ENCODE results near the gene DYSF.

The DYSF gene

GRCh38 chr2:71705171-71705960 is 252.0 kb downstream of the DYSF start:
- Histone ChIP-seq H3K27me3 (ENCODE audit: insufficient read depth, low read length, poor library complexity, severe bottlenecking) (no peaks in the 10 kb centered on the region), H3K4me2 (ENCODE audit: low read depth, low read length, poor library complexity, severe bottlenecking) (no peak overlapping the region)

DNA sequence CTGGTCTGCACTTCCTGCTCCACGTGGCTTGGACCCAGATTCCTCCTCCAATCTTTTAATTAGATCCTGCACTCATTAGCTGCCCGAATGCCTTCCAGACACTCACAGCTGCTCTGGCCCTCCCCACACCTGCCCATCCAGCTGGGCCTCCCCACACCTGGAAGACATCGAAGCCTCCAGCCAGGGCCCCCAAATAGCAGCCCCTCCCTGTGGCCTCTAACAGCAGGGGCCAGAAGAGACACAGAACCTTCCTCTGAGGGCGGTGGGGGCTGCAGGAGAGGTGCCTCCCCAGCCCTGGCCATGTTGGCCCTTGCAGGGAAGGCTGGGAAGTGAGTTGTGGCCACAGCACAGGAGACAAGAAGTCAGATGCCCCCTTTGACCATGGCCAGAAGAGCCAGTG is 252.8 kb downstream of the DYSF start:
- no peaks in the 10 kb centered on the region for H3K4me1 ChIP-seq (ENCODE audit: insufficient read depth, low read length, poor library complexity, severe bottlenecking)
- no peak for TF ChIP-seq EZH2phosphoT487 (IDR thresholded peaks at IDR 0.05; ENCODE audit: borderline replicate concordance)
- TF ChIP-seq, protein P1, sequence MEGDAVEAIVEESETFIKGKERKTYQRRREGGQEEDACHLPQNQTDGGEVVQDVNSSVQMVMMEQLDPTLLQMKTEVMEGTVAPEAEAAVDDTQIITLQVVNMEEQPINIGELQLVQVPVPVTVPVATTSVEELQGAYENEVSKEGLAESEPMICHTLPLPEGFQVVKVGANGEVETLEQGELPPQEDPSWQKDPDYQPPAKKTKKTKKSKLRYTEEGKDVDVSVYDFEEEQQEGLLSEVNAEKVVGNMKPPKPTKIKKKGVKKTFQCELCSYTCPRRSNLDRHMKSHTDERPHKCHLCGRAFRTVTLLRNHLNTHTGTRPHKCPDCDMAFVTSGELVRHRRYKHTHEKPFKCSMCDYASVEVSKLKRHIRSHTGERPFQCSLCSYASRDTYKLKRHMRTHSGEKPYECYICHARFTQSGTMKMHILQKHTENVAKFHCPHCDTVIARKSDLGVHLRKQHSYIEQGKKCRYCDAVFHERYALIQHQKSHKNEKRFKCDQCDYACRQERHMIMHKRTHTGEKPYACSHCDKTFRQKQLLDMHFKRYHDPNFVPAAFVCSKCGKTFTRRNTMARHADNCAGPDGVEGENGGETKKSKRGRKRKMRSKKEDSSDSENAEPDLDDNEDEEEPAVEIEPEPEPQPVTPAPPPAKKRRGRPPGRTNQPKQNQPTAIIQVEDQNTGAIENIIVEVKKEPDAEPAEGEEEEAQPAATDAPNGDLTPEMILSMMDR (conservative IDR thresholded peaks at IDR 0.05; ENCODE audit: low read length), result no peak

More at GRCh38 chr2:71705171-71705960, 252.0 kb downstream of the DYSF start:
- Histone ChIP-seq H3K4me1 (ENCODE audit: insufficient read depth, low read length, poor library complexity, severe bottlenecking) (no peaks in the 10 kb centered on the region), H3K36me3 (ENCODE audit: insufficient read depth, low read length) (no peaks in the 10 kb centered on the region), H3K9ac (ENCODE audit: low read depth, low read length, poor library complexity, severe bottlenecking) (no peak overlapping the region), H3K9me2 (replicated peaks; ENCODE audit: low read depth, low read length) (no peaks in the 10 kb centered on the region), H3K4me3 (ENCODE audit: low read length, poor library complexity, severe bottlenecking) (no peak overlapping the region), H4K20me1 (ENCODE audit: insufficient read depth, low read length, poor library complexity, severe bottlenecking) (no peaks in the 10 kb centered on the region), H2AFZ (ENCODE audit: low read length) (no peak overlapping the region), H3K79me2 (ENCODE audit: insufficient read depth, low read length) (no peaks in the 10 kb centered on the region), H3F3A (ENCODE audit: low read depth) (no peaks in the 10 kb centered on the region), H3K9me3 (ENCODE audit: insufficient read depth, low read depth, low read length) (no peaks in the 10 kb centered on the region)
- TF ChIP-seq, protein P1 (conservative IDR thresholded peaks at IDR 0.05; ENCODE audit: low read length), result no peak
- no peak for TF ChIP-seq EZH2phosphoT487 (IDR thresholded peaks at IDR 0.05; ENCODE audit: borderline replicate concordance)

GRCh38 chr2:71706836-71707235 is 253.5 kb downstream of the DYSF start:
- no peak overlapping the region for H2AFZ ChIP-seq (ENCODE audit: low read length)
- no peaks in the 10 kb centered on the region for H3F3A ChIP-seq (ENCODE audit: low read depth)

More for the DNA sequence above, 252.8 kb downstream of the DYSF start:
- H4K20me1 ChIP-seq (ENCODE audit: insufficient read depth, low read length, poor library complexity, severe bottlenecking), result no peaks in the 10 kb centered on the region
- H3K9me2 ChIP-seq (replicated peaks; ENCODE audit: low read depth, low read length), result no peaks in the 10 kb centered on the region
- no peak overlapping the region for H2AFZ ChIP-seq (ENCODE audit: low read length)
- H3K9me3 ChIP-seq (ENCODE audit: insufficient read depth, low read depth, low read length), result no peaks in the 10 kb centered on the region
- H3K4me2 ChIP-seq (ENCODE audit: low read depth, low read length, poor library complexity, severe bottlenecking), result no peak overlapping the region
- no peaks in the 10 kb centered on the region for H3F3A ChIP-seq (ENCODE audit: low read depth)
- H3K36me3 ChIP-seq (ENCODE audit: insufficient read depth, low read length), result no peaks in the 10 kb centered on the region
- H3K27me3 ChIP-seq (ENCODE audit: insufficient read depth, low read length, poor library complexity, severe bottlenecking), result no peaks in the 10 kb centered on the region
- no peak overlapping the region for H3K4me3 ChIP-seq (ENCODE audit: low read length, poor library complexity, severe bottlenecking)
- H3K79me2 ChIP-seq (ENCODE audit: insufficient read depth, low read length), result no peaks in the 10 kb centered on the region
- H3K9ac ChIP-seq (ENCODE audit: low read depth, low read length, poor library complexity, severe bottlenecking), result no peak overlapping the region

More at GRCh38 chr2:71706836-71707235, 253.5 kb downstream of the DYSF start:
- Histone ChIP-seq H3K4me3 (ENCODE audit: low read length, poor library complexity, severe bottlenecking) (no peak overlapping the region), H3K4me2 (ENCODE audit: low read depth, low read length, poor library complexity, severe bottlenecking) (no peak overlapping the region), H3K9me2 (replicated peaks; ENCODE audit: low read depth, low read length) (no peaks in the 10 kb centered on the region), H3K4me1 (ENCODE audit: insufficient read depth, low read length, poor library complexity, severe bottlenecking) (no peaks in the 10 kb centered on the region), H3K27me3 (ENCODE audit: insufficient read depth, low read length, poor library complexity, severe bottlenecking) (no peaks in the 10 kb centered on the region), H3K9me3 (ENCODE audit: insufficient read depth, low read depth, low read length) (no peaks in the 10 kb centered on the region; the same call in 1 of the 2 replicates), H3K9ac (ENCODE audit: low read depth, low read length, poor library complexity, severe bottlenecking) (no peak overlapping the region), H3K79me2 (ENCODE audit: insufficient read depth, low read length) (no peaks in the 10 kb centered on the region), H4K20me1 (ENCODE audit: insufficient read depth, low read length, poor library complexity, severe bottlenecking) (no peaks in the 10 kb centered on the region), H3K36me3 (ENCODE audit: insufficient read depth, low read length) (no peaks in the 10 kb centered on the region)
- no peak for TF ChIP-seq EZH2phosphoT487 (IDR thresholded peaks at IDR 0.05; ENCODE audit: borderline replicate concordance)
- TF ChIP-seq, protein P1 (conservative IDR thresholded peaks at IDR 0.05; ENCODE audit: low read length), result no peak
